VCaP (cell line): ENCODE data around the gene CBX6.
A peak's percentile ranks its signal among the peaks of the same experiment; 100 is the strongest.

Experiments used
- H3K27ac ChIP-seq: fragments of 450-650 bp; 2 replicates; pipeline ENCODE4 v1.5.1; 2017
- TF ChIP-seq, protein P1 (sequence below): fragments of 450-650 bp; conservative IDR thresholded peaks from 2 replicates; pipeline ENCODE4 v1.5.1; 2017; ENCODE audit warnings: mild to moderate bottlenecking, moderate library complexity

CBX6 gene

DNA sequence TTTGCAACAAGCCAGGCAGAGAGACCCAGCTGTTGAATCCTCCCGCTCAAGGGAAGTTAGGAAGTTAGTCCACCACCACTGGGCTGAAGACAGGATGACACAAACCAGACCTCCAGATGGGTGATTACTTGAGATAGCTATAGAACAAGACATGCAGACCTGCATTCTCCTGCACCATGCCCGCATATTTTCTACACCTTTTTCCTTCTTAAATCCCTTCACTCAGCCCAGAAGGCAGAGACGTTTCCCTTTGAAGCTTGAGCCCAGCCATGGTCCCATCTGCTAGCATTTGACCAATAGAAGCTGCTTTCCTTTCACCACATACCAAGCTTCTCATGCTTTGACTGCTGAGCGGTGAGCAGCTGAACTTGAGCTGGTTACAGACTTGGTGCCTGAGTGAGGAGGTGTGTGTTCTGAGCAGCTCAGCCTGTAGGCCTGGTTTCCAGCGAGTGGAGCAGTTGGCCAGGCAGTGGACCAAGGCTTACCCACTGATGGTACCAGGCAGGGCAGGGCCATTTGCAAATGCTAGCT is 29.2 kb upstream of the CBX6 start:
- H3K27ac ChIP-seq = no peak overlapping the region
- TF ChIP-seq, protein P1, sequence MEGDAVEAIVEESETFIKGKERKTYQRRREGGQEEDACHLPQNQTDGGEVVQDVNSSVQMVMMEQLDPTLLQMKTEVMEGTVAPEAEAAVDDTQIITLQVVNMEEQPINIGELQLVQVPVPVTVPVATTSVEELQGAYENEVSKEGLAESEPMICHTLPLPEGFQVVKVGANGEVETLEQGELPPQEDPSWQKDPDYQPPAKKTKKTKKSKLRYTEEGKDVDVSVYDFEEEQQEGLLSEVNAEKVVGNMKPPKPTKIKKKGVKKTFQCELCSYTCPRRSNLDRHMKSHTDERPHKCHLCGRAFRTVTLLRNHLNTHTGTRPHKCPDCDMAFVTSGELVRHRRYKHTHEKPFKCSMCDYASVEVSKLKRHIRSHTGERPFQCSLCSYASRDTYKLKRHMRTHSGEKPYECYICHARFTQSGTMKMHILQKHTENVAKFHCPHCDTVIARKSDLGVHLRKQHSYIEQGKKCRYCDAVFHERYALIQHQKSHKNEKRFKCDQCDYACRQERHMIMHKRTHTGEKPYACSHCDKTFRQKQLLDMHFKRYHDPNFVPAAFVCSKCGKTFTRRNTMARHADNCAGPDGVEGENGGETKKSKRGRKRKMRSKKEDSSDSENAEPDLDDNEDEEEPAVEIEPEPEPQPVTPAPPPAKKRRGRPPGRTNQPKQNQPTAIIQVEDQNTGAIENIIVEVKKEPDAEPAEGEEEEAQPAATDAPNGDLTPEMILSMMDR = no peak

GRCh38 chr22:38900677-38901076 is 28.7 kb upstream of the CBX6 start:
- TF ChIP-seq, protein P1 = no peak
- no peak overlapping the region for H3K27ac ChIP-seq

- TF ChIP-seq, protein P1 = no peak
- no peak overlapping the region for H3K27ac ChIP-seq
Measured at GRCh38 chr22:38891256-38891655, 19.2 kb upstream of the CBX6 start.

DNA sequence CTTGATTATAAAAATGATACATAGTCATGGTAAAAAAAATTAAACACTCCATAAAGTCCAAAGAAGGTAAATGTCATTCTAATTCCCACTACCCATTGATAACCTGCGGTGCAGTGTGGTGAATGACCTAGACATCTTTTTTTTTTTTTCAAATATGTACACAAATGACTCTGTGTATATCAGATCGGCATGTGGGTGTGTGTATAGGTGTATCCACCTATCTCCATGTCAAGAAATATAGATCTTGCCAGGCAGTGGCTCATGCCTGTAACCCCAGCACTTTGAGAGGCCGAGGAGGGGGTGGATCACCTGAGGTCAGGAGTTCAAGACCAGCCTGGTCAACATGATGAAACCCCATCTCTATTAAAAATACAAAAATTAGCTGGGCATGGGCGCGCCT is 18.4 kb upstream of the CBX6 start:
- no peak overlapping the region for H3K27ac ChIP-seq
- TF ChIP-seq, protein P1 = no peak

DNA sequence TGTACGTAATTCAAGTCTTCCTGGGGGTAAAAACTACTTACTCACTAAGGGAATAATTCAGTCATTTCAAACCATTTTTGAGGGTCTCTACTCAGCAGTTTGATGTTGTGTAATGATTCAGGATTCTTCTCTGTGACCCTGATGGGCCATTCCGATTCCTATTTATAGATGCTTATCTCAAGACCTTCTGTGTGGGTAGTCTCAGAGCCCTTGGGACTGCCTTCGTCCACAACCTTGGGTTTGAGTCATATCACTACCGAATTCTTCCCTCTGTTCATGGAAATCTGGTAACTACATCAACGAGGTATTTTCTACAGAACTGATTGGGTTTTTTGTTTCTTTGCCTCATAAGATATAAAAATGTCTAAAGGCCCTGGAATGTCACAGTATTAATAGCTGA is 14.3 kb upstream of the CBX6 start:
- H3K27ac ChIP-seq = no peak overlapping the region
- TF ChIP-seq, protein P1 = no peak

- TF ChIP-seq, protein P1 = no peak
- peak overlapping the region; percentile 45 for H3K27ac ChIP-seq
Measured at GRCh38 chr22:38882972-38883622, 11.1 kb upstream of the CBX6 start.

- TF ChIP-seq, protein P1 = no peak
Measured at GRCh38 chr22:38881997-38882879, 10.2 kb upstream of the CBX6 start.

More at GRCh38 chr22:38881997-38882879, 10.2 kb upstream of the CBX6 start:
- peak overlapping the region; percentile 45 for H3K27ac ChIP-seq
